NCI-H526 treated with DMSO at 0.1 percent for 48 hours (cell line): ENCODE measurements around the gene NDEL1.

Source experiments
- DNase-seq: peaks from one replicate; lab custom pipeline; 2025; lab: John Stamatoyannopoulos, UW

The NDEL1 gene

DNA sequence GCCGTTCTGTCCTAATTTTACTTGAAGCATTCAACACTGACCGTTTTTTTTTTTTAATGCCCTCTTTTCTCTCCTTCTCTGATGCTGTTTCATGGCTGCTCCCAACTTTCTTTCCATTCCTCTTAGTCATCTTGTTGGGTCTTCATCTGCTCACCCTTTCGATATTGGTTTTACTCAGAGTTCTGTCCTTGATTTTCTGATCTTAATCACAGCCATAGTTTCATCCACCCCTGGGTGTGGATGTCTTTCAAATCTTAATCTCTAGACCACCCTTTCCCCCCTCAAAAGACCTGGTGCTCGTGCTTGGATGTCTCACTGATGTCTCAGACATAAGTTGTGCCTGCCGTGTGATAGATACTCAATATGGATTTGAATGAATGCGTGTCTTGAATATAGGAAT lies 22.4 kb downstream of the NDEL1 start:
- DNase-seq, result no peak

DNA sequence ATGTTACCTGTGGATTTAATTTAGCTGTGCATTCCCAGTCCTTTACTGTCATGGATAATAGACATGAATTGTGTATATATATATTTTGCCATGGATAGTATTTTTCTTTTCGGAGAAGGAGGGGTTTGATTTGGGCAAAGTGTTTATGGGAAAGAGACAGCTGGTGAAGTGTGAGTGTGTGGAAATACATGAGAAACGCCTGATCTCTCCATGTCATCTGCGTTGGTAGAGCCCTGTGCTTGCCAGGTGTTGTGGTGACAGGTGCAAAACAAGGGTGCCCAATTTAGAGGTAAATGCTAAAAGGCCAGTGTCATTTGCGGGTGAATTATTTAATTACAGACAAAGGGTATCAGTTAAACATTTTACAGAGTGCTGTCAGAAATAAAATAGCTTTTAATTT lies 23.4 kb downstream of the NDEL1 start:
- DNase-seq, result no peak

DNA sequence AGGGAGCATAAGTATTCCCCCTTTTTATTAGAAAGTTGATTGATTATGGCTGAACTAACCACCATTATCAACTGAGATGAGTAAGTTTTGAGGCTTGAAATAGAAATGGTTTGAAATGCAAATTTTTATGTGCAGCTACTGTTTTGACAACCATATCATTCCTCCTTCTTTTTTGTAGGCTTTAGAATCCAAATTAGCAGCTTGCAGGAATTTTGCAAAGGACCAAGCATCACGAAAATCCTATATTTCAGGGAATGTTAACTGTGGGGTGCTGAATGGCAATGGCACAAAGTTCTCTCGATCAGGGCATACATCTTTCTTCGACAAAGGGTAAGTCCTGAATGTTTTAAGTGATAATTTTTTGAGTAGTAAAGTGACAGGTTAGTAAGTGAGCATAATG lies 24.1 kb downstream of the NDEL1 start:
- DNase-seq, result no peak

DNA sequence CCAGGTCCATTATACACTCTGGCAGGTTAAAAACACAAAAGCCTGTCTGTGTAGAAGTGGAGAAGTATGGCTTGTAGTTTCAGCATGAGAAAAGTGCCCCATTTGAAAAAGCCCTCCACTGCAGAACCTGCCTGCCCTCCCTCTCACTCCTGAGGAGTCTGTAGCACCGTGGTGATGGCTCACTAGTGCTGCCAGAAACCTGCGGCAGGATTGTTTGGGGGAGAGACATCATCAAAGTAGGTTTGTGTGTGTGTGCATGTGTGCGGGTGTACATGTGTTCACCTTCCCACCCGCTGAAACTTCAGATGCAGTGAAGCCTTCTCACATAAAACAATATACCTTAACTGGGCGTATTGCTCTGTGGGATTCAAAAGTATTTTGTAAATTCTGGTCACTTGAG lies 26.9 kb downstream of the NDEL1 start:
- DNase-seq, result no peak

DNA sequence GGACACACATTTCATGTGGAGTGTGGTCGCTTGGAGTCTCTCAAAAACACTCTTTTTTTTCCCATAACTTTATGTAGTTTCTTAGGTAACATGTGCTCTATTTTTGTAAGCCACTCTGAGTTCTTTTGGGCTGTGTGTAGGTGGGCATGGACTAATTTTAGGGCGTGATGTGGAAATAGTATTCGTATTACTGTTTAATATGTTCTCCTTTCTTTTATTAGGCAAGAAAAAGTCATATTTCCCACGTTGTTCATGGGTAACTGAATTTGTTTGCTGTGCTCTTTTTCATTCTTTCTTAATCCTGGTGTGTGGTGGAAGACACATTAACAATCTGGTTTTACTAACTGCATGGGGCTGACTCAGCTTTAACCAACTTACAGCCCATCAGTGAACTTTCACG lies 27.4 kb downstream of the NDEL1 start:
- DNase-seq, result no peak

DNA sequence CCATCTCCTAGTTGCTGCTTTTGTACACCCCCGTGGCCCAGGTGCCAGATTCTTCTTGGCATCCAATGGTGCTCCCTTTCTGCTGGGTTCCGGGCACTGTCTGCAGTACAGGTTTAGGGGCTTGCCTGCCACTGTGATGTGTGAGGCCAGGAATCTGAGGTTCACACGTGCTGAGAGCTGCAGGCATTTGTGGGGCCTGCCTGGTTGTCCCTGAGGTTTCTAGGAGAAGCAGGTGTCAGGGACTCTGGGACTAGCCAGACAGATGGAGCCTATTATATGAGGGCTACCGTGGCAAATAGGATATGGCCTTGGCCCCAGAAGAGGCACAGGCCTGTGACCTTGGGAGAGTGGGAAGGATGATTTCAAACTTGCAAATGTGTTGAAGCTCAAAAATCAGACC lies 29.3 kb downstream of the NDEL1 start:
- DNase-seq, result no peak

DNA sequence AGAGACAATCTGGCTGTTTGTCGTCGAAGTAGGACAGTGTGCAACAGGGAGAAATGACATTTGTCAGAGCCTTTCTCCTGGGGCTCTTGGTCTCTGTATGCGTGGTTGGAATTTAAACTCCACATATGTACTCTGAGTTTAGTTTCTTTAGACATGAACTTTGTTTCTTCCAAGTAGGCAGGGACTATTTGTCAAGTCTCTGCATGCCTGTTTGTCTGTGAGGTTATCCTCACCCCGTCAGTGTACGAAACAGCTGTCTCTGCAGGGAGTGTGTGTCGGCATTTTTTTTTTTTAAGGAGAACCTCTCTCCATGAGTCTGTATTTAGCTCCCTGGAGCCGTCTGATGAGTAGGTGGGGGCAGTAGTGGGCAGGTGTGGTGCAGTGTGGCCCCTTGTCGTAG lies 29.7 kb downstream of the NDEL1 start:
- no peak for DNase-seq

DNA sequence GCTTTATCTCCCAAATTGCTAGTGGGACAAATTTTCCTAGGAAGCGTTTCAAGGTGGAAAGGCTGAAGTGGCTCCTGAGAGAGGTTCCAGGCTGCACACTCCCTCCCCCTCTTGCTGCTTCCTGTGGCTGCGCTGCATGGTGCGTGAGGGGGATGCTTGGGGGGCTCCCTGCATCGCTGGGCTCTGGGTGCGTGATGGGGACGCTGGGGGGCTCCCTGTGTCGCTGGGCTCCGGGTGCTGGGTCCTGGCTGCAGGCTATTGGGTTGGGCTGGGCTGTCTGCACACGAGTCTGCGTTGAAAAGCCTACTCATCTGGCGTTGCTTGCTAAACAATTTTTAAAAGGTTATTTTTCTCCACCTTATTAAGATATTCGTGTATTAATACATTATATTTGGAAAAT lies 30.1 kb downstream of the NDEL1 start:
- no peak for DNase-seq

DNA sequence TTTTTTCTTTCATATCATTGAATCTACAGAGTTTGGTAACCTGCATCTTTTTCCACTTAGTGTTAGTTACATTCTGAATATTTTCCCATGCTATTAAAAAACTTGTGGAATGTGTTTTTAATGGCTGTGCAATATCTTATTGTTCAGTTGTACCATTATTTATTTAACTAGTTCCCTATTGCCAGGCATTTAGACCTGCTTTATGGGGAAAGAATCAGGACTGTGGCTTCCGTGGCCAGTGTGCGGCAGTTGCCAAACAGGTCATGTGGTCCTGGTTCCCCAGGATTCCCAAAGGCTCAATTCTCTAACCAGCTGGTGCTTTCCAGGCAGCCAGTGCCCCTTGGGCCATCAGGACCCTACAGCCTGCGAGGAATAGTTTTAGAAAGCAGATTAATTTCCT lies 30.8 kb downstream of the NDEL1 start:
- no peak for DNase-seq

DNA sequence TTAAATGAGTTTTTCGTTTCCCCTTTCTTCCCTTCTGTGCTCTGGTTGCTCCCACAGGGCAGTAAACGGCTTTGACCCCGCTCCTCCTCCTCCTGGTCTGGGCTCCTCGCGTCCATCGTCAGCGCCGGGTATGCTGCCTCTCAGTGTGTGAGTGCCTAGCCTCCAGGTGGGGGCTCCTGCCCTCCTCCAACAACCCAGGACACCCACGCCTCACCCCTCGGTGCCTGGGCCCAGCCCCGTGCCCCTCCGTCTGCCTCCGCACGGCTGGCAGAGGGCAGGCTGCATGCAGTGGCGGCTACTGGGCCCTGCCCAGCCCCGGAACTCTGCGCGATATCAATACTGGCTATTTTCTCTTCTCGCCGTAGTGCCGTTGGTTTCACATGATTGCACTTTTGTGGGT lies 31.2 kb downstream of the NDEL1 start:
- no peak for DNase-seq

DNA sequence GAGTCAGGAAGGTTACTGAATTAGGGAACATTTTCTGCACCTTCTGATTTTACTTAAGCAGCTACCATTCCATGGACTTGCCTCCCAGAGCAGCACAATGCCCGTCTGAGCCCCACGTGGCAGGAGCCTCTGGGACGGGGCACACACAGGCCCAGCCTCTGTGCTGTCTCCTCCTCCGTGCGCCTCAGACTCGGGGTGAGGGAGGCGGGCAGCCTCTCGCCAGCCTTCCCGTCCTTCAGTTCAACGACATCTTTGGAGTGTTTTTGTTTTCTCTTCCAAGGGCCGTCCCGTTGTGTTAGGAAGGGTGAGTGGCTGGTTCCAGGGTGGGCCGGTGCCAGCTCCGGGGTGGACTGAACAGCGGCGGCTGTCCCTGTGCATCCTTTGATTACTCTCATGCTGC lies 31.8 kb downstream of the NDEL1 start:
- no peak for DNase-seq

DNA sequence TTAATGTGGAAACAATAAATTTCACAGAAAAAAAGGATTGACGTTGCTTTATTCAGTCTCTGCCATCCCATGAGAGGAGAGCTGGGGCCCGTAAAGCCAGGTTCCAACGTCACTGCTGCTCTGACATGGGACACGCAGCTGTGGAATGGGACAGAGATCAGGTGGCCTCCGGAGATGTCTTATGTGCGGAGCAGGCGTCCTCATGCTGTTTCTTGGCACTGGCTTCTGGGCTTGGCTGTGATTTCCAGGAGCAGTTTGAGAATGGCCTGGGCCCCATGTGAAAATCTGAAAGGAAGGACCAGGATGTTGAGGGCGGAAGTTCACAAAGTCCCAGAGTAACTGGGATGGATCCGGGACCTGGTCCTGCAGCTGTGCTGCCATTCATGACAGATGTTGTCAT lies 32.4 kb downstream of the NDEL1 start:
- DNase-seq, result no peak

DNA sequence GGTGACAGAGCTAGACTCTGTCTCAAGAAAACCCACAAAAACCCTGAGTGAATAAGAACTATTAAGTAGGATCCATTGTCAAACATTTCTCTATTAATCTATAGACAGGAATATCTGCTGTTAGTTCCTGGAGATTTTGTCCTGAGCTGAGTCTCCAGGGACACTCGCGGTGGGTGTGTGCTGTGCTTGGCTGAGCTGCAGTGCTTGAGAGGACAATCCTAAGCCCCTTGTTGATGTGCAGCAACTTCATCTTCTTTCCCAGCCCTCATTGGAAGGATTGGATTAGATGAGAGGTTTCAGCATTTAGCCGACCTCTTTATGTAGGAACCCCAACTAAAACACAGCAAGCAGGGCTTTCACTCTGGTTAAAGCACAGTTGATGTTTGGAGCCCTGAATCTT lies 33.3 kb downstream of the NDEL1 start:
- DNase-seq, result no peak

DNA sequence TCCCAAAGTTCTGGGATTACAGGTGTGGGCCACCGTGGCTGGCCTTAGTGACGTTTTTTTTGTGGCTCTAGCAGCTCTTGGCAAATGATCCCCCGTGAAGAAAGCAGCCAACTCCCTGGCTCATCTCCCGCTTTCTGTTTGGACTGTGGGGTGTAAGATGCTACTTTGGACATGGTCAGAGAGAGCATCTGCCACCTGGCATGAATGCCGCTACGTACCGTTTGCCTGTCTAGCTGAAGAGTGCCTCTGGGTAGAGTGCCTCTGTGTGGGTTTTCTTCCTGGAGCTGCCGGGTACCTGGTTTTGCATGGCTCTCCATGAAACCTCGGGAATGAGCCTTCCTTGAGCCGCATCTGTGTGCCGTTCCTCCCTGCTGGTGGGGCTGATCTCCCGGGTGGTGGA lies 34.3 kb downstream of the NDEL1 start:
- DNase-seq, result no peak

DNA sequence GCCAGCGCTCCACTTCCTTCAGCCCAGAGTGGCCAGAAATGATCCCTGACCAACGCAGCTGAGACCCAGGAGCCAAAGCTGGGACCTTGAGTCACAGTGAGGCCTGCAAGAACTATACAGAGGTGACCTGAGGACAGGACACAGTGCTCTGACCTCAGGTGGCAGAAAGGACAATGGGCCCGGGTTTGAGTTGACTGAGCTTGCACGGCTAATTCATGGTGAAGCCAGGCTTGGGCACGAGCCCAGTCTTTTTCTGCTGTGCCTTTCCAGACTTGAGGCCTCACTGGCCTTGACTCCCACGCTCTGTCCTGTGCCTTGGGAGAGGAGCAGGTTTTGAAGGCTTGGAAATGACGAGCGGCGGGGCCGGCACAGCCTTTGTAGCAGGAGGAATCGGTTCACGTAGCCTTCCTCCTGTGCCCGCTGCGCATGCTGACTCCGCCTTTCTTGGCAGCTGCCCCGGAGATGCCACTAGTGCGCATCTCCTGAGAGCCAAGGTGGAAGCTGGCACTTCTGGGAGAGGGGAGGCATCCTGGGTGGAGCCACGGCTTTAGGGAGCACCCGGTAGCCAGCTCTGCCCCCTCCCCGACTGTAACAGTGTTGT lies 34.9 kb downstream of the NDEL1 start:
- no peak for DNase-seq

DNA sequence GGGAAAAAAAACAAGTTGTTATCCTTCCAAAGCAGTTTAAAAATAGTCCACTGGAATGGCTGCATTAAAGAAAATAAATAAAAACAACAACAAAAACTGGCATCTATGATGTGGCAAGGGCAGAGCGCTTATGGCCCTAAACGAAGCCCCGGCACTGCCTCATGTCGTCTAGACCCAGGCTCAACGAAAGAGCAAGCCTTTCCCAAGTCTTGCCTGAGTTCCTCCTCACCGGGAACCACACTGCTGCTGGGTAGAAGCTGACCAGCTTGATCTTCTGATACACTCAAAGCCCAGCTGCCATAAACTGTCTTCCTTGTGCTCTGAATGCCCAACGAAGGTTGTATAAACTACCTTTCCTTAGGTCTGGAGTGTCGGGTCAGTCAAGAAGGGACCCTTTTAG lies 37.0 kb downstream of the NDEL1 start:
- no peak for DNase-seq

DNA sequence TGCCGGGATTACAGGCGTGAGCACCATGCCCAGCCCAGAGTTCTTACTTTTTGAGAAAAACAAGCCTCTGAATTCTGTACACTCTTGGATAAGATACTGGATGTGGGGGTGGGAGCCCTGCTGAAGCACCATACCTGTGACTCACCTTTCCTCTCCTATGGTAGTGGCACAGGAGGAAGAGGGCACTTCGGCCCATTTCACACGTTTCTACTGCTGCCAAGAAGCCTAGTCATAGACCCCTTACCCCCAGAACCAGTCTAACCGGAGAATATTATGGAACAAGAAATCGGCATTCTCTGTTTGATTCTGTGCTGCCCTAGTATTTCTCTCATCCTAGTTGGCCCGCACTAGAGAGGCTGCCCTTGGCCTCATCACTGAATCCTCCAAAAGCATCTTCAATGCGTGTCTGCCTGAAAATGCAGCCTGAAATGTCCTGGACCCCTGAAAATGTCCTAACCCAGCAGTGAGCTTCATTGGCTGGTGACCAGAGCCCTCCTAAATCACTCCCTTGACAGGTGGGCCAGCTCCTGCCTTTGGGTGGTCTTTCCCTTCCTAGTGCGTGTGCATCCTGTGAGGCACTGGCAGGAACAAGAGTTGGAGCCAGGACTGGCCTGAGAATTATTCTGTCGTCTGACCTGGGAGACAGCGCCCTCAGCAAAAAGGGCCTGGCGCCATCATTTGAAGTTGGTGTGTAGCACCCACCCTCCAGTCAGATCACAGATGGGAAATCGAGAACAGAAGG lies 37.9 kb downstream of the NDEL1 start:
- DNase-seq, result no peak

DNA sequence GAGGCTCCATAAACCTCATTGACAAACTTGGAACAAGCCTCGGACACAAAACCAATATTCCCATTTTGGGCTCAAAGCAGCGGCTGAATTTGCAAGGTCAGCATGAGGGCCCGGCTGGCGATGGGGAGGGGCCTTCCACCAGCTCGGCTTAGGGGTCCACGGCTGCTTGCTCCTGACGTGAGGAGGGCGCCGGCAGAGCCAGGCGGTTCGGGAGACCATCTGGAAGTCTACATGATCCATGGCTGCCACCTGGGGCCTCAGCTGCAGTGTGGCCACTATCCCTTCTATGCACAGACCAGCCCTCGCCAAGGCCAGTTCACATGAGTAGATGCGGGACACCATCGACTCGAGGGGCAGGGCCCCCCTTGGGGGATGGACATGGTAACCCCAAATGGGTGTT lies 39.1 kb downstream of the NDEL1 start:
- no peak for DNase-seq

DNA sequence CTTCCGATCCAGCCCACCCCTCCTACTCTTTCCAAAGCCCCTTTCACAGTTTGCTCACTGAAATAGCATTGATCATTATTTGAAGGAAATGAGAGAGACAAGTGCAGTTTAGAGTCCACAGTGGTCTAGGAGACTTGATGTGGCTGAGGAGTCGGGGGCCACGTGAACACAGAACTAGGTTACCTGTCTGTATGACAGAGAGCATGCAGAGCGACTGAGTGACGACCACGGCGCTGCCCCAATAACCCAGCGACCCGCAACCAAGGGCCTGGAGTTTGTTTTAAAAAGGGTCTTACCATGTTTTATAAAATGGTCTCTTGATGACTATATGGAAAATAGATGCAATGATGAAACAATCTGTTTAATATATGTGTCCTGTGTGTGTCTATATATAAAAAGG lies 39.5 kb downstream of the NDEL1 start:
- DNase-seq, result no peak

DNA sequence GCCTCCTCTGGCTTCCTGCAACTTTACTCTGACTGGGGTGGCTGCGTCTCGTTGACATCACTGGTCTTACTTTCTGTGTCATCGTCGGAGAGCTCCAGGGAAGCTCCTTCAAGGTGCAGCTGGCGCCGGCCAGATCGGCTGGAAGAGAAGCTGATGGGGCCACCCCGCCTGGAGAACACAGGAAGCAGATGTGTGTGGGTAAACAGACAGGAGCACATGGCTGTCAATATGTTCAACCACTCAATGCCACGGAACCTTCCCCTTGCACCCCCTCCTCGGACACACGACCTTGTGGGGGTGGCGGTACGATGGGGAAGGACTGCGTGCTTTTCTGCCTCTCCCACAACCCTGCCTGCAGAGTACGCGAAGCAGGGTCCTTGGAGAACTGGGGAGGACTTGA lies 40.1 kb downstream of the NDEL1 start:
- DNase-seq, result no peak

DNA sequence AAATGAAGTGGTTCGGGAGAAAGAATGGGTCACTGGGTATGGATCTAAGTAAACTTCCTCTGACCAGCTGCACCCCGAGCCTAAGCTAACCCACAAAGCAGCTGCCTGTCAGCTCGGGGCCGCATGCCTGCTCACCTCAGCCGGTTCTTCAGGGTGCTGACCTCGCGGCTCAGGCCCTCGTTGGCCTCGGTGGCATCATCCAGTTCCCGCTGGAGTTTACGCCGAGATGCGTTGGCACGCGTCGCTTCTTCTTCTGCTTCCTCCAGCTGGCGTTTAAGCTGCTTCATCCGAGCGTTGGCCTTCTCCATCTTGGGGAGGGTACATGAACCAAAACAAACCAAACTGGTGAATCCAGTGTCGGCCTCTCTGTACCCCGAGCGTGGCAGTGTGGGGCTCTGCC lies 41.1 kb downstream of the NDEL1 start:
- no peak for DNase-seq

DNA sequence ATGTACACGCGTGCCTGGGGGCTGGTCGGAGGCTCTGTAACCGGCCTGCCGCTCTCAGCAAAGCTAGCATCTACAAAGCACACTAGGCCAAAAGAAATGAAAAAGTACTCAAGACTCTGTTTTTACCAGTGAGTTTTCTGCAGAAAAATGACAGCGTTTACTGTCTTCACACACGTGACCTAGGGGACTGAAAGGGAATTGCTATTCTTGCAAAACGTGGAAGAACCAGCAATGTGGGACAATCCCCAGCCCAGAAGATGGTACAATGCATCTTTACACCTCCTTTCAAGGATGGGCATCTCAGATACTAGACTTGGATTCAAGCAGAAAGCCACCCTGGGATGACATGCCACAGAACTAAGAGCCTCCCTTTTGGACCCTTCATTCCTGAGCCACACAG lies 41.5 kb downstream of the NDEL1 start:
- no peak for DNase-seq

DNA sequence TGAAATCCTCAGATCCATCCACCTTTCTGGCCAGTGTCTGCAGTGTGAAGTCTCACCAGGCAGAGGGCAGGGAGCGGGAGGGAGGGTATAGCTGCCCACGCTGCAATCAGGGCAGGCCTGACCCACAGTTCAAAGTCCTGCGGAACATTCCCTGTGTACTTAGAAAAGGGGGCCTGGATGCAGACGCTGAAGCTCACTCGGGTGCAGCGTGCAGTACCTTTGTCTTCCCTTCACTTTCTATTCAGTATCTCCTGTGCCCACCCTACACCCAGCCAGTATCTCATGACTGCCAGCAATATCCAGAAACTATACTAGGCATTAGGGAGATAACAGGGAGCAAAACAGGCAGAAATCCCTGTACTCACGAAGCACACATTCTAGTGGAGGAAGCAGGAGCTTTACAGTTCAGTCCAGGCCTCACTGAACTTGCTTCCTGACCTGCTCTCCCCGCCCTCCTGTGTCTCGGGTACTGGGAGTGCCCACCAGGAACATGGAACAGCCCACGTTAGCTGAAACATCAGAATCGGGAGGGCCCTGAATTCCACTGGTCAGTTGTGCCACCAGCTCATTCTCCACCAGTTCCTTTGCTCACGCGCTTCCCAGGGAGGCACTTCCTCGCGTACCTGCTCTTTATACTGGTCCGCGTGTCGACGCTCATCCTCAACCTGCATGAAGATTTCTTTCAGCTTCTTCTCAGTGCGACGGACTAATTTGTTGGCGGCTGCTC lies 42.2 kb downstream of the NDEL1 start:
- DNase-seq, result no peak
